Fibroblast of mammary gland (primary cell): ENCODE measurements around the gene CSGALNACT2.
A peak's percentile ranks its signal among the peaks of the same experiment; 100 is the strongest.

Experiments
- DNase-seq: peaks from one replicate; pipeline ENCODE4 v3.0.0-alpha.2; 2010; ENCODE audit warnings: low read depth
- H3K4me3 ChIP-seq: 2 replicates; pipeline ENCODE4 v1.5.1; 2011; ENCODE audit warnings: low read depth, mild to moderate bottlenecking, low read length, moderate library complexity; ENCODE audit not compliant: control insufficient read depth
- TF ChIP-seq, protein P1 (sequence below): conservative IDR thresholded peaks from 2 replicates; pipeline ENCODE4 v1.5.1; 2011; ENCODE audit warnings: low read depth, low read length, inconsistent platforms; ENCODE audit not compliant: control insufficient read depth, insufficient read depth

Gene CSGALNACT2

DNA sequence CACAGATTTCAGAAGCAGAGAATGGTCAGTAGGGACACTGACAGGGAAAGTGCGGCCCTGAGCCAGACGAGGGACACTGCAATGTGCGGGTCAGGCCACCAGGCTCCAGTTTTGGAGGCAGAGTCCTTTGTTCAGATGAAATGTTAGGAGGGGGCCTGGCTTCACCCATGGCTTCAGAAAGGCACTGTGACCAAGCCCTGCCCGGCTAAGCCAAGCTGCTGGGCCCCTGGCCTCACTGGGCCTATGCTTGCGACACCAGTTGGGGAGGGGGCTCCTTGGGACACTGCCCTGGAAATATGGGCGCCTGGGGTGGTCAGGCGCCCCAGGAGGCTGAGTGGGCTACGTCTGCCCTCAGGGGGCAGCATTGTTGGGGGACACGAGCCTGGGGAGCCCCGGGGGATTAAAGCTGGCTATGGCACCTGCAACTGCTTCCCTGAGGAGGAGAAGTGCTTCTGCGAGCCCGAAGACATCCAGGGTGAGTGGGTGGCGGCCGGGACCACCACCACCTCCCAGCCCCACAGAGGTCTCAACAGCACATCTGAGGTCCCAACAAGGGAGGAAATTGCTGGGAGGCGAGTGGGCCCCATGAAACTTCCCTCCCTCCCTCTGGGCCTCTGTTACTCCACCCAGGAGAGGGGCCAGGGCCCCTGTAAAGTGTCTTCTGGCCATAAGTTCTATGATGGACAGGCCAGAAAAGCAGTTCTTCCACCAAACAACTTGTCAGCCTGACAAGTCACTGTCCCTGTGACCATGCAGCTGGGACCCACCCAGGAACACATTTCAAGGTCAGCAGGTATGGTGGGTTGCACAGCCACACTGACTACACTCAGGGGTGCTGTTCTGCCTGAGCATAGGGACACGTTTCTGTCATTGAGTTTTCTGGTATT lies 24.8 kb upstream of the CSGALNACT2 start:
- no peak overlapping the region for H3K4me3 ChIP-seq
- DNase-seq = no peak
- TF ChIP-seq, protein P1, sequence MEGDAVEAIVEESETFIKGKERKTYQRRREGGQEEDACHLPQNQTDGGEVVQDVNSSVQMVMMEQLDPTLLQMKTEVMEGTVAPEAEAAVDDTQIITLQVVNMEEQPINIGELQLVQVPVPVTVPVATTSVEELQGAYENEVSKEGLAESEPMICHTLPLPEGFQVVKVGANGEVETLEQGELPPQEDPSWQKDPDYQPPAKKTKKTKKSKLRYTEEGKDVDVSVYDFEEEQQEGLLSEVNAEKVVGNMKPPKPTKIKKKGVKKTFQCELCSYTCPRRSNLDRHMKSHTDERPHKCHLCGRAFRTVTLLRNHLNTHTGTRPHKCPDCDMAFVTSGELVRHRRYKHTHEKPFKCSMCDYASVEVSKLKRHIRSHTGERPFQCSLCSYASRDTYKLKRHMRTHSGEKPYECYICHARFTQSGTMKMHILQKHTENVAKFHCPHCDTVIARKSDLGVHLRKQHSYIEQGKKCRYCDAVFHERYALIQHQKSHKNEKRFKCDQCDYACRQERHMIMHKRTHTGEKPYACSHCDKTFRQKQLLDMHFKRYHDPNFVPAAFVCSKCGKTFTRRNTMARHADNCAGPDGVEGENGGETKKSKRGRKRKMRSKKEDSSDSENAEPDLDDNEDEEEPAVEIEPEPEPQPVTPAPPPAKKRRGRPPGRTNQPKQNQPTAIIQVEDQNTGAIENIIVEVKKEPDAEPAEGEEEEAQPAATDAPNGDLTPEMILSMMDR = no peak

DNA sequence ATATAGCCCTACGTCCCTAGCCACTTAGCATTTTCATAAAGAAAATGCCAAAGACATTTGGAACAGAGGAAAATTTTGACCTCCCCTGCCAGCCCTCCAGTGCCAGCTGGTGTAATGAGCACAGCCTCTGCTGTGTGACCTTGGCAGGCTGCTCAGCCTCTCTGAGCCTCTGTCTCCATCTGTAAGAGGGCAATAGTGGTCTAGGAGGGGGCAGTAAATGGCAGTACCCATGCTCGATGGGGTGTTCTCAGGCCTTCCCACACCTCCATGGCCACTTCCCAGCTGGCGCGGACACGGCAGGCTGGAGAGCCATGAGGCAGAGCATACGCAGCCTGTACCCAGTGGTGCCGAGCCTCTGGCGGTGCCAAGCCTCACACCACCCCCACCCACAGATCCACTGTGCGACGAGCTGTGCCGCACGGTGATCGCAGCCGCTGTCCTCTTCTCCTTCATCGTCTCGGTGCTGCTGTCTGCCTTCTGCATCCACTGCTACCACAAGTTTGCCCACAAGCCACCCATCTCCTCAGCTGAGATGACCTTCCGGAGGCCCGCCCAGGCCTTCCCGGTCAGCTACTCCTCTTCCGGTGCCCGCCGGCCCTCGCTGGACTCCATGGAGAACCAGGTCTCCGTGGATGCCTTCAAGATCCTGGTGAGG lies 24.0 kb upstream of the CSGALNACT2 start:
- no peak overlapping the region for H3K4me3 ChIP-seq
- TF ChIP-seq, protein P1 = no peak
- no peak for DNase-seq

DNA sequence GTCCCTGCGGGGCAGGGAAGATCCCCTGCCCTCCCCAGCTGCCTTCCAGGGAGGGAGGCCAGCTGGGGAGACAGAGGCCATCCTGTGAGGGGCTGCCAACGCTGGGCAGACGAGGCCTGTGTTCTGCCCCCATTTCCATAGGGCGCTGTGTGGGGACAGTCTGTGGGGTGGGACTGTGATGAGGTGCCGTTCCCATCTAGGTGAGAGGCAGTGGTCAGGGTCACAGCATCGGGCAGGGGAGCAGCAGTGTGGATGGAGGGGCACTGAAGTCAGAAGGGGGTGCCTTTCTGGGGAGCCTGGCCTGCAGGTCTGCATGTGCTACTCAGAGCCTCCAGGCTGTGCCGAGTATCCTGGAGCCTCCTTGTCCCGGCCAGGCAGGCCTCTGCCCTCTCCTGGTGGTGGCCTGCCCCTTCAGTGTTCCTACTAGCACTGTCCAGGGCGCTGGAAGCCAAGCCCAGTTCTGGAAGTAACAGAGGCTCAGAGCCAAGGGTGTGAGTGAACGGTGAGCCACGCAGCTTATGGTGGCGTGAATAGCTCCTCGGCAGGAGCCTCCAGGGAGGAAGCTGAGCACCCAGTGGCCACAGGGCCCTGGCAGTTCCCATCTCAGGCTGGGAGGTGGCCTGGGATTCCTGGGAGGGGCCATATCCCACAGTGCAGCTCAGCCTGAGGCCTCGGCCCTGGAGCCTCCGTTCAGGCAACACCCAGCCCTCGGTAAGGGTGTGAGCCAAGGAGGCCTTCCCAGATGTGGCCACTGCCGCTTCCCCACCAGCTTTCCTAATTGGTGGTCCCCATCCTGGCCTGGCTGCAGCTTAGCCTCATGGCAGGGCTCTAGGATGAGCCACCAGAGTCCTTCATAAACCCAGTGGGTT lies 23.3 kb upstream of the CSGALNACT2 start:
- DNase-seq = peak; percentile 27
- H3K4me3 ChIP-seq = no peak overlapping the region
- TF ChIP-seq, protein P1 = no peak

DNA sequence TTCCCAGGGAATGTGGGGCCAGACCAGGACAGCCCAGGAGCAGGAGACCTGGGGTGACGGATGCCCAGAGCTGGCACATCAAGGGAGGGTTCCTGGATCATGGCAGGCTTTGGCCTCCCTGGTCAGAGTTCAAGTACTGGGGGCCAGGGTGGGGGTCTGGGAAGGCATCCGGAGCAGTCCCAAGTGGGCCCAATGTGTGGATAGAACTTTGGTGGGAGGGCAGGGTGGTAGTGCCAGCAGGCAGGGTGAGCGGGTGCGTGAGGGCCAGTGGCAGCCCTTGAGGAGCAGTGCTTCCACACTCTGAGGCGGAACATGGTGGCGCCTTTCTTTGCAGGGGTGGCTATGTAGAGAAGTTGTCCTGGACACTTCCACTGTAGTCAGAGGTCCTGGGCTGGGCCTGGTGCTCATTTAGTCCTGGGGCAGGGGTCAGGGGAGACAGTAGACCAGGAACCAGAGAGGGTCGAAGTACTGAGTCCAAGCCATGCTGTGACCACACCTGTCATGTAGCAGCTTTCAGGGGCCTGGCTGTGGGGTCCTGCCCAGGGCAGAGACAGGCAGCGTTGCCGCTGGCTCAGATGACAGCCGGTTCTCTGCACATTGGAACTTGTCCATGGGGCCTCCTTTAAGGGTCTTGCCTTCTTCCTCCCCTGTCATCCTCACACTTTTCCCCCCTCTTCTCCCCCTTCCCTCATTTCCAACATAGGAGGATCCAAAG lies 22.2 kb upstream of the CSGALNACT2 start:
- DNase-seq = no peak
- TF ChIP-seq, protein P1 = no peak
- H3K4me3 ChIP-seq = no peak overlapping the region

DNA sequence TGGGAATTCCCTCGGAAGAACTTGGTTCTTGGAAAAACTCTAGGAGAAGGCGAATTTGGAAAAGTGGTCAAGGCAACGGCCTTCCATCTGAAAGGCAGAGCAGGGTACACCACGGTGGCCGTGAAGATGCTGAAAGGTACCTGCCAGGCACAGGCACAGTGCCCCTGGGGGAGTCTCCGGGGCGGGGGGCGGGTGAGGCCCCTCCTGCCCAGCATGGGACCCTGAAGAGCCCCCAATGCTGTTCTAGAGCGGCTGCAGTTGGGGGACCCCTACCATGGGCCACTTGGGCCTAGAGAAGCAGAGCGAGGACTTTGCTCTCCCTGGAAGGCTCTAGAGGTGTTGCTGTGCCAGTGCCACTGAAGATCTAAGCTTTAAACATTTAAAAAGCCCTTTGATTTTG lies 21.6 kb upstream of the CSGALNACT2 start:
- TF ChIP-seq, protein P1 = no peak
- H3K4me3 ChIP-seq = no peak overlapping the region
- no peak for DNase-seq

DNA sequence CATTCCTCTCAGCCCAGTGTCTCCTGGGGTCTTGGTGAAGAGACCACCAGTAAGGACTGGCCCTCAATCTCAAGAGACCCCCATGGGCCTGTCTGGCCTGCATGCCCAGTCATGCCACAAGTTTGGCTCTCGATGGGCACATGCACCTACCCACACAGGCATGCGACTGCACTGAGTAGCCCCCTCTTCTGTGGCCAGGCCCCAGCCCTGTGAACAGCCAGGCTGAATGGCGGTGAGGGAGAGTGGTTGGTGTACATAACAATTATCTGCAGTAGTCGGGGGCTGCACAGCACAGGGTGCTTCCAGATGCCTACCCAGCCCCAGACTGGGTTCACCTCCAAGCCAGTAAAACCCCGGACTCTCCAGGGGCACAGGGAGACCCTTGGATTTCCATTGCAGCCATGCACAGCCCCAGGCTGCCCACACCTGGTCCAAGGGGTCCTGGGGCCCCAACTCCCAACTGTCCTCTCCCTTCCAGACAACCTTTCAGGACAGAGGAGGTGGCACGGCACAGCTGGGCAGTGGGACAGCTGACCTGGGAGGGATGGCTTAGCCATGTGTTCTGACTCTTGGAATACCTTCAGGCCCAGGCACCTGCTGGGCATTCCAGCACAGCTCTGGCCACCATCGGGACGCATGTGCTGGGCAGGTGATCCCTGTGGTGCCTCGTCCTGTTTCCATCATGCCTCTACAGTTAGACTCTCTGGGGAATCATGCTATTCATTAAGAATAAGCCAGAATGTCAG lies 21.0 kb upstream of the CSGALNACT2 start:
- no peak for DNase-seq
- H3K4me3 ChIP-seq = no peak overlapping the region
- TF ChIP-seq, protein P1 = no peak
